Measurements from ENCODE around the gene HCFC1R1.

Gene HCFC1R1

GRCh38 chr16:2981177-2981898 is 42.4 kb downstream of the HCFC1R1 start:
- DNase-seq = peak; percentile 93
- H3K4me3 ChIP-seq (ENCODE audit: low read depth, low read length) = peak overlapping the region; percentile 90

DNA sequence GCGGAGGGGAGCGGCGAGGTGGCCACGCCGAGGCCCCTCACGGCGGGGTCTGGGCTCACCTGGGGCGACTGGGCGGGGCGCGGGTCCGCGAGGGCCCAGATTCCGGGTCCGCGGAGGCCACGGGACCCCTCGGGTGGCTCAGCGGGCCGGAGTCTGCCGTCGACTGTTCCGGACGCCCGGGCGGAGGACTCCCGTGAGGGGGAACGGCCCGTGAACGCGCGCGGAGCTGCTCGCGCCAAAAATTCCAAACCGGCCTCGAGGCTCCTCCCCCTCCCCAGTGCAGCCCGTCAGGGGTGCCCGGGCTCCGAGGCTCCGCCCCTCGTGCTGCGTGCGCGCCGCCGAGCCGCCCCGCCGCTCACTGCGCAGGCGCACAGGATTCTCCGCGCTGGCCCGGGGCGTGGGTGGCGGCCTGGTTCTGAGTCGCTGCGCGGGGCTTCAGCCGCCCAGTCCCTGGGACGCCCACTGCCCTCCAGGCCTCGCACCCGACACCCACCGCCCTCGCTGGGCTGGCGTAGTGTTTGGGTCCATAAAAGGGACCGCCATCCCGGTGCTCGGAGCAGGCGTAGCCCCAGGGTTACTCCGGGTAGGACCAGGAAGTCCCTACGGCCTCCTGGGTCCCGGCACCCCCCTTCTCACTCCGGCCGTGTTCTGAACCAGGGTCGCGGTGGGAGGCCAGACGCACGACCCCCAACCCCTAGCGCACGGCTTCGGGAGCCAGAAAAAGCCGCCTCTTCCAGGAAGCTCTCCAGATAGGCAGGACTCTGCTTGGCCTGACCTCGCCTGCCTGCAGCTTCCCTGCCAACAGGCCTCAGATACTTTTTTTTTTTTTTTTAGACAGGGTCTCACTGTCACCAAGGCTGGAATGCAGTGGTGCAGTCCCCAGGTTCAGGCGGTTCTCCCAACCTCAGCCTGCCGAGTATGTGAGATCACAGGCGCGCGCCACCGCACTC is 43.2 kb downstream of the HCFC1R1 start, which contains the start of gene PKMYT1:
TSS of gene PKMYT1 (minus strand) at position 220 of the 950 bp plus-strand sequence. CDS start 789 bp downstream, outside the sequence.
- TF ChIP-seq CTCF (IDR thresholded peaks at IDR 0.05; ENCODE audit: low read depth, low read length) = no peak
- Histone ChIP-seq H3K4me3 (ENCODE audit: low read depth, low read length) (peak within 1 kb of the TSS; percentile 90), H3K36me3 (peaks cover 40% of the 10 kb centered on the region), H3K9me3 (ENCODE audit: severe bottlenecking) (no peaks in the 10 kb centered on the region), H3K27ac (peak within 1 kb of the TSS; percentile 93), H3K27me3 (ENCODE audit: insufficient read depth, low read depth, severe bottlenecking) (no peaks in the 10 kb centered on the region)
- DNase-seq = peak; percentile 92

More at GRCh38 chr16:2981177-2981898, 42.4 kb downstream of the HCFC1R1 start:
- peak overlapping the region; percentile 93 for H3K27ac ChIP-seq
- no peak for TF ChIP-seq CTCF (IDR thresholded peaks at IDR 0.05; ENCODE audit: low read depth, low read length)
- H3K36me3 ChIP-seq = peaks cover 32% of the 10 kb centered on the region
- no peaks in the 10 kb centered on the region for H3K9me3 ChIP-seq (ENCODE audit: severe bottlenecking)
- no peaks in the 10 kb centered on the region for H3K27me3 ChIP-seq (ENCODE audit: insufficient read depth, low read depth, severe bottlenecking)

DNA sequence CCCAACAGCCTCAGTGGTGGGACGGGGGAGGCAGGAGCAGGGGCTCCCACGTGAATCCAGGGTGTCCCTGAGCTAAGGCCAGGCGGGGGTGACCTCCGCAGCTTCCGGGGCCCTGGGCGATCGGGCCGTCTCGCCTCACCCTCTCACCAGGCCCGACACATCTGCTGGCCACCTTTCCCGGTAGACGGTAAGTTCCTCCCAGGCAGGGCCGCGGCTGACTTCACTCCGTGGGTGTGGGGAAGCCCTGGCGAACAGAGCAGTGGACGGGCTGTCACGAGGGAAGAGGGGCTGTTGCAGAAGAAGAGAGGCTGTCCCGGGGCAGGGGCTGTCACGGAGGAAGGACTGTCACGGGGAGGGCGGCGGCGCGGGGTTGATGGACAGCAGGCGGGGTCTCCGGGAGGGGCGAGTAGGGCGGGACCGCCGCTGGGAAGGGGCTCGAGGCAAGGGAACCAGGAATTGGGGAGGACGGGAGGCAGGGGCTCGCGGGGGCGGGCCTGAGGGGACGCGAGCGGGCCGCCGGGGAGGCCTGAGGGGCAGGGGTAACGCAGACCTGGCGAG is 44.0 kb downstream of the HCFC1R1 start:
- TF ChIP-seq CTCF (IDR thresholded peaks at IDR 0.05; ENCODE audit: low read depth, low read length) = no peak
- Histone ChIP-seq H3K36me3 (peaks cover 47% of the 10 kb centered on the region), H3K27me3 (ENCODE audit: insufficient read depth, low read depth, severe bottlenecking) (no peaks in the 10 kb centered on the region), H3K27ac (peak overlapping the region; percentile 93), H3K4me3 (ENCODE audit: low read depth, low read length) (peak overlapping the region; percentile 90), H3K9me3 (ENCODE audit: severe bottlenecking) (no peaks in the 10 kb centered on the region)
- peak; percentile 69 for DNase-seq

GRCh38 chr16:2977440-2977839 is 46.3 kb downstream of the HCFC1R1 start:
- TF ChIP-seq CTCF (IDR thresholded peaks at IDR 0.05; ENCODE audit: low read depth, low read length) = no peak
- Histone ChIP-seq H3K27ac (no peak overlapping the region), H3K4me3 (ENCODE audit: low read depth, low read length) (no peak overlapping the region), H3K27me3 (ENCODE audit: insufficient read depth, low read depth, severe bottlenecking) (no peaks in the 10 kb centered on the region), H3K9me3 (ENCODE audit: severe bottlenecking) (no peaks in the 10 kb centered on the region), H3K36me3 (peaks cover 71% of the 10 kb centered on the region)
- DNase-seq = no peak

- H3K9me3 ChIP-seq (ENCODE audit: severe bottlenecking) = no peaks in the 10 kb centered on the region
- no peak overlapping the region for H3K4me3 ChIP-seq (ENCODE audit: low read depth, low read length)
- TF ChIP-seq CTCF (IDR thresholded peaks at IDR 0.05; ENCODE audit: low read depth, low read length) = no peak
- H3K36me3 ChIP-seq = peaks cover 78% of the 10 kb centered on the region
- no peak for DNase-seq
- no peaks in the 10 kb centered on the region for H3K27me3 ChIP-seq (ENCODE audit: insufficient read depth, low read depth, severe bottlenecking)
- H3K27ac ChIP-seq = no peak overlapping the region
Observed at GRCh38 chr16:2976673-2977072, 47.1 kb downstream of the HCFC1R1 start.
